Peyer's patch (tissue), 4 donors: ENCODE measurements around the gene CDH4.

Experiments
- CTCF ChIP-seq, 6 experiments: fragments of 450-650 bp in 4 of 6; fragments of 200-600 bp in 2 of 6; sonication (generic) in 1 of 6; IDR thresholded peaks; one replicate each; pipeline ENCODE4 v1.5.1; 2017 to 2019; ENCODE audit warnings: antibody characterized with exemption in 6 of 6, mild to moderate bottlenecking in 3 of 6, moderate library complexity in 1 of 6
- POLR2A ChIP-seq, 2 donors: fragments of 450-650 bp; IDR thresholded peaks; one replicate each; pipeline ENCODE4 v1.5.1; 2017; ENCODE audit warnings: antibody characterized with exemption in 2 of 2, mild to moderate bottlenecking in 2 of 2, moderate library complexity in 2 of 2

GRCh38 chr20:61638802-61639585 lies 386.9 kb downstream of the CDH4 start:
- TF ChIP-seq CTCF (IDR thresholded peaks at IDR 0.05) (no peak), POLR2A (IDR thresholded peaks at IDR 0.05) (no peak)
